ENCODE data around the gene ADAMTS17.

Gene ADAMTS17

GRCh38 chr15:99994849-99995248, 346.9 kb downstream of the ADAMTS17 start:
- H3K27ac Mint-ChIP-seq = no peak overlapping the region
- no peaks in the 10 kb centered on the region for H3K36me3 Mint-ChIP-seq
- no peak for ATAC-seq
- no peaks in the 10 kb centered on the region for H3K4me1 Mint-ChIP-seq
- H3K9me3 Mint-ChIP-seq = no peaks in the 10 kb centered on the region
- no peak for DNase-seq (ENCODE audit: low spot score in 2 of 2)
- no peak overlapping the region for H3K4me3 Mint-ChIP-seq

DNA sequence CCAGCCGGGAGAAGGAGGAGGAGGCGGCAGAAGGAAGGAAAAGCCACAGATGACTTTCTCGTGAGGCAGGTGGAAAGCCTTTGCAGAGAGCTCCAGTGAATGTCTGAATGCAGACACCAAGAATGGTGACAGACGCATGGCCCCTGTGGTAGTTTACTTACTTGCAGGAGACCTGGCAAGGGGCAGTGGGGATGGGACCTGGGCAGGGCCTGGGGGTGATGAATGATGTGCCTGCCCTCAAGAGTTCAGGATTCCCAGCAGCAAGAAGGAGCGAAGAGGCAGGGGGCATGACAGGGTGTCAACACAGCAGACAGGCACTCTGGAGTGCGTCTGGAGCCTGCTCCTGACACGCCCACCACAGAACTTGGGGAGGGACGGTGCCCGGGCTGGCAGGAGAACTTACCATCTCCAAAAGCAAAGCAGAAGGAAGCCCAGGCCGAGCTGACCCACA, 348.1 kb downstream of the ADAMTS17 start:
- no peaks in the 10 kb centered on the region for H3K4me1 Mint-ChIP-seq
- no peaks in the 10 kb centered on the region for H3K36me3 Mint-ChIP-seq
- H3K27ac Mint-ChIP-seq = no peak overlapping the region
- ATAC-seq = no peak
- DNase-seq (ENCODE audit: low spot score in 2 of 2) = no peak
- no peak overlapping the region for H3K4me3 Mint-ChIP-seq
- H3K9me3 Mint-ChIP-seq = no peaks in the 10 kb centered on the region

GRCh38 chr15:99993262-99993661, 348.5 kb downstream of the ADAMTS17 start:
- no peak overlapping the region for H3K27ac Mint-ChIP-seq
- H3K36me3 Mint-ChIP-seq = no peaks in the 10 kb centered on the region
- ATAC-seq = no peak
- H3K4me3 Mint-ChIP-seq = no peak overlapping the region
- H3K4me1 Mint-ChIP-seq = no peaks in the 10 kb centered on the region
- H3K9me3 Mint-ChIP-seq = peaks cover under 1% of the 10 kb centered on the region
- DNase-seq (ENCODE audit: low spot score in 2 of 2) = no peak

GRCh38 chr15:99992611-99993231, 349.1 kb downstream of the ADAMTS17 start:
- no peak overlapping the region for H3K27ac Mint-ChIP-seq
- no peaks in the 10 kb centered on the region for H3K36me3 Mint-ChIP-seq
- peaks cover 2% of the 10 kb centered on the region for H3K9me3 Mint-ChIP-seq
- H3K4me1 Mint-ChIP-seq = no peaks in the 10 kb centered on the region
- no peak for ATAC-seq
- no peak overlapping the region for H3K4me3 Mint-ChIP-seq
- DNase-seq (ENCODE audit: low spot score in 2 of 2) = no peak

DNA sequence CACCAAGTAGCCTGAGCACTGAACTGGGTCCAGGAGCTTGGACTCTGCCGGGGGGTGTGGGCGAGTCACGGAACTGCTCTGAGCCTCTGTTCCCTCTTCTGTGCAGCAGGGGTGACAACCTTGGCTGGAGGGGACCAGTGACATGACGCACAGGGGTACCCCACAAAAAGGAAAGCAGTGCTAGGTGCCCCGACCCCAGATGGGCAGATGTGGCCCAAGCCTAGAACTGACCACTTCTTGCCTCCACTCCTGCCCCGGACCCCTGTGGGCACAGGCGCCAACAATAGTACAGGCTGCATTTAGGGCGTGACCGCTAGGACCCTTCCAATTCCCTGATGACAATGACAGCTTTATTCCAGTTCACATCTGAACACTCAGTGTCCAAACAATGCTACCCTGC, 352.7 kb downstream of the ADAMTS17 start:
- Mint-ChIP-seq H3K27ac (no peak overlapping the region), H3K36me3 (no peaks in the 10 kb centered on the region), H3K4me3 (no peak overlapping the region), H3K4me1 (no peaks in the 10 kb centered on the region), H3K9me3 (peaks cover 2% of the 10 kb centered on the region)
- ATAC-seq (no peak), DNase-seq (ENCODE audit: low spot score in 2 of 2) (no peak)

GRCh38 chr15:99987701-99988100, 354.1 kb downstream of the ADAMTS17 start:
- peaks cover 2% of the 10 kb centered on the region for H3K9me3 Mint-ChIP-seq

DNA sequence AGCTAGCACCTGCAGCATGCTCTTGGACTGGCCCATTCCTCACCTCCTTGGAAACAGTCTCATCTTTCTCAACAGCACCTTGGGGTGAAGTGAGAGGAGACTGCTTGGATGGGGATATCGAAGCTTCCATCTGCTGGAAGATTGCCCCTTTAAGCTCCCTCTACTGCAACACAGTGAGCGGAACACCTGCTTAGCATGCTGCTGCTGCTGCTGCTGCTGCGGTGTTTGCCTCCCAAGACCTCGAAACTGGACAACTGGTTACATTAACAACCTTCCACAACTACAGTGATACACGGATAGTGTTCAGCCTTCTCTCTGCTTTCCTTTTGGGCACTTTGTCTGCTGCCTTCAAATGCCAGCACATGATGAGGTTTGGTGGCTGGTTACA, 354.7 kb downstream of the ADAMTS17 start:
- Mint-ChIP-seq H3K4me3 (no peak overlapping the region), H3K4me1 (no peaks in the 10 kb centered on the region), H3K36me3 (no peaks in the 10 kb centered on the region), H3K9me3 (peaks cover 2% of the 10 kb centered on the region), H3K27ac (no peak overlapping the region)
- ATAC-seq (no peak), DNase-seq (ENCODE audit: low spot score in 2 of 2) (no peak)

More at GRCh38 chr15:99987701-99988100, 354.1 kb downstream of the ADAMTS17 start:
- no peak for DNase-seq (ENCODE audit: low spot score in 2 of 2)
- no peak for ATAC-seq
- Mint-ChIP-seq H3K36me3 (no peaks in the 10 kb centered on the region), H3K4me3 (no peak overlapping the region), H3K27ac (no peak overlapping the region), H3K4me1 (no peaks in the 10 kb centered on the region)

DNA sequence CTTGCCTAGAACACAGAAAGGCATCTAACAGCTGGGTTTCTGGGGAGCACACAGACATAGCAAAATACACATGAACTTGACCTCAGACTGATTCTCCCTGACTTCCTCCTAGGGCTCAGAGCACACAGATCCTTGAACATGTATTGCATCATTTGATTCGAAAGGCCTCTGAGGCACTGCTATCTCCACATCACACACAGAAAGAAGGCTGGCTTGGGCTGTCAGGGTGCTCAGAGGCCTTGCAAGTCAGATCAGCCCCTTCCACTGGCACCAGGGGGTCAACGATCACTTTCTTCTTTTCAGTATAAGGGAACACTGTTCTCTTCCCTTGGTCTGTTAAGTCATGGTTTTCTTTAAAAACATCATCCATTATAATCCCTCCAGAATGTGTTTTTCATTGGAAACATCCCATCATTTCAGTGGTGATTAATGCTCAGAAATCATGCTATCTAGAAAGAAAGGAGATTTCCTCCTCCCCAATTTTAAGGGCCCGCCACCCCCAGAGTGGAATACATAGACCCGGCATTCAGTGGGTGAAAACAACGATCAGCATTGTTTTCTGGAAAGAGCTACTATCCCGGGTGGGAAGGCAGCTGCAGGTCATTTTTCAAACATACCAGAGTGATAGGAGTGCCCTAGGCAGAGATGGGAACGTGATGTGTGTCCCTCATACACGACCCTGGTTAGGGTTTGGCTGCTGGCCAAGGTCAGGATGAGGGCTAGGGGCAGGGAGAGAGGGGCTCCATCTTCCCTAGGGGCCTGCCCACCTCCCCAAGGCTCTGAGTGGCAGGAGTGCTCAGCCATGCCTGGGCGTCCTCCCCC, 355.3 kb downstream of the ADAMTS17 start:
- Mint-ChIP-seq H3K9me3 (peaks cover 2% of the 10 kb centered on the region), H3K4me3 (no peak overlapping the region), H3K27ac (no peak overlapping the region), H3K36me3 (no peaks in the 10 kb centered on the region), H3K4me1 (no peaks in the 10 kb centered on the region)
- DNase-seq (ENCODE audit: low spot score in 2 of 2) (no peak), ATAC-seq (no peak)

DNA sequence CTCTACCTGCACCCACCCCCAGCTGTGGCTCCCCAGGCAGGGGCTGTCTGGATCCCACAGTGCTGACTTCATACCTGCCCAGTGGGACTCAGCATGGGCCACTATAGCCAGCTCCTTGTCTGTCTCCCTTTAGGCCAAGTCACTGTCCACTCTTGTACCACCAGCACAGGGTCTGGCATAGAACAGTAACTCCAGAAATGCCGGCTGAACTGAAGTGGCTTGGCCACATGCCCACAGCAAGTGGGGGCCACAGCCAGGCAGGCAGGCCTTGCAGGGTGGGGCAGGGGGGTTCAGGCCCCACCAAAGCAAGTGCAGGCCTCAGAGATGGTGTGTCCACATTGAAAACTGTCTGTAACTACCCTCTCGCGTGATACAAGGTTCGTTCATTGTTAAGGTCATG, 355.9 kb downstream of the ADAMTS17 start:
- no peaks in the 10 kb centered on the region for H3K4me1 Mint-ChIP-seq

DNA sequence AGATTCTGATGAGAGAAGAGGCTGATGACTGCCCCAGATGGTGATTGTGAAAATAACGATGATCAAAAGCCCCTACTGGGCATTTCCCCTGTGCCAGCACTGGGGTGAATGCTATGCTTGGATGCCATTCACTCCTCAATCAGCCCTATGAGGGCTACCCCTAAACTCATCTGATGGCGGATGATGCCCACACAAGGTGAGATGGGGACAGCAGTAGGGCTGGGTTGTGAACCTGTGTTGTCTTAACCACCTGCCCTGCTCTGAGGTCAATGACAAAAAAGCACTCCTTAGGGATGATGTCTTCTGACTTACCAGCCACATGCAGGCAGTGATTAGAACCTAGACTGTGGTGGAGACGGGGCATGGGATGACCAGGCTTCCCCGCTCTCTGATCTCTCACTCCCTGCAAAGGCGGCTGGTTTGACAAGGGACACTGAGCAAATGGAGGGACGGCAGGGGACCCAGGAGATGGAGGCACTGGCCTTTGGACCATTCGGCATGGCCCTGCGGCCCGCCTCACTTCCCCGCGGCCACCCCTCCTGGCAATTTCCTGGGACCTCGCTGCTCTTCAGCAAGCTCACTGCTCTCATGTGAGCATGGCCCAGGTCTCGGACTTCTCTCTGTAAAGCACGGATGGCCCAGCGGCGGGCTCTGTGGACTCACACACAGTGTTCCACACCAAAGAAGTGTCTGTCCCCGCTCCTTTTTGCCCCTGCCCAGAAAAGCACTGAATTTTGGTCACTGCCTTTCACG, 357.1 kb downstream of the ADAMTS17 start:
- H3K27ac Mint-ChIP-seq = no peak overlapping the region
- no peaks in the 10 kb centered on the region for H3K36me3 Mint-ChIP-seq
- H3K4me3 Mint-ChIP-seq = no peak overlapping the region

More for the DNA sequence above, 355.9 kb downstream of the ADAMTS17 start:
- Mint-ChIP-seq H3K36me3 (no peaks in the 10 kb centered on the region), H3K27ac (no peak overlapping the region), H3K9me3 (peaks cover 2% of the 10 kb centered on the region), H3K4me3 (no peak overlapping the region)
- no peak for ATAC-seq
- DNase-seq (ENCODE audit: low spot score in 2 of 2) = no peak

DNA sequence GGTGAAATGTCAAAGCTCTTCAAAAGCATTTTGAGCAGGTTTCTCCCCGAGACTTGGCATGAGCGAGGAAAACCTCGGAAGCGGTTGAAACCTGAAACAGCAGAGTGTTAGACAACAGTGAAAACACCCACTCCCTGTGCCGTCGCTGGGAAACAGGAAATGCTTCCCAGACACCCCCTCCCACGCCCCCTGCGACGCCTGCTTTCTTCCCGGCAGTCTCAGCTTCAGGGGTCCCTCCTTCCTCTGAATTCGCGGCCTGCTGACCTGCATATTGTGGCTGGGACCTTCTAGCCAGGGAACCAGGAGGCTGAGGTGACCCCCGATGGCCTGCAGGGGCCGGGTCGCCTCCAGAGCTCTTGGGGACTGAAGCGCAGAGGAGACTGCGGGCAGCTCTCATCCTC, 357.9 kb downstream of the ADAMTS17 start:
- no peak for ATAC-seq
- H3K27ac Mint-ChIP-seq = no peak overlapping the region
- no peaks in the 10 kb centered on the region for H3K4me1 Mint-ChIP-seq
- H3K36me3 Mint-ChIP-seq = no peaks in the 10 kb centered on the region
- no peak overlapping the region for H3K4me3 Mint-ChIP-seq
- peaks cover 2% of the 10 kb centered on the region for H3K9me3 Mint-ChIP-seq
- DNase-seq (ENCODE audit: low spot score in 2 of 2) = no peak

More for the DNA sequence above, 357.1 kb downstream of the ADAMTS17 start:
- Mint-ChIP-seq H3K4me1 (no peaks in the 10 kb centered on the region), H3K9me3 (peaks cover 2% of the 10 kb centered on the region)
- DNase-seq (ENCODE audit: low spot score in 2 of 2) (no peak), ATAC-seq (no peak)

GRCh38 chr15:99983171-99983885, 358.4 kb downstream of the ADAMTS17 start:
- ATAC-seq = no peak

DNA sequence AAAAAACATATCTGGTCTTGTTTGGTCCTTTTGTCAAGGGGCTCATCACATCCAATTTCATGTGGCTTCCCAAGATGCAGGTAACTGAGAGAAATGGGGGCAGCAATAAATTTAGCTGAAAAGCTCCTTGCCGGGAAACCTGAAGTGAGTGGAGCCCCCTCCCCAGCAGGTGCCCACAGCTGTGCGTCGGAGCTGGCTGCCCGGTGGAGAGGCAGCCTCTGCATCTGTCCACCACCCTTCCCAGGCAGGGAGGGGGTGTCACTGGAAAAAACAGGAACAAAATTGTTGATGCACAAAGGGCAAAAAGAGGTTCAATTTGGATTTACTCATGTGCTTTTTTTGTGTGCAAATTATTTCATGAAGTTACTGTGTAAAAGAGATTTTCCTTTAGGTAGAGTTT, 359.1 kb downstream of the ADAMTS17 start:
- Mint-ChIP-seq H3K4me3 (no peak overlapping the region), H3K4me1 (no peaks in the 10 kb centered on the region), H3K36me3 (no peaks in the 10 kb centered on the region), H3K27ac (no peak overlapping the region), H3K9me3 (no peaks in the 10 kb centered on the region)
- ATAC-seq = no peak
- no peak for DNase-seq (ENCODE audit: low spot score in 2 of 2)

More at GRCh38 chr15:99983171-99983885, 358.4 kb downstream of the ADAMTS17 start:
- Mint-ChIP-seq H3K36me3 (no peaks in the 10 kb centered on the region), H3K4me1 (no peaks in the 10 kb centered on the region), H3K27ac (no peak overlapping the region), H3K9me3 (peaks cover 2% of the 10 kb centered on the region), H3K4me3 (no peak overlapping the region)
- no peak for DNase-seq (ENCODE audit: low spot score in 2 of 2)

GRCh38 chr15:99981839-99982658, 359.7 kb downstream of the ADAMTS17 start:
- H3K4me3 Mint-ChIP-seq = no peak overlapping the region
- H3K4me1 Mint-ChIP-seq = no peaks in the 10 kb centered on the region
- DNase-seq (ENCODE audit: low spot score in 2 of 2) (no peak), ATAC-seq (no peak)
- H3K36me3 Mint-ChIP-seq = no peaks in the 10 kb centered on the region
- H3K27ac Mint-ChIP-seq = no peak overlapping the region
- H3K9me3 Mint-ChIP-seq = no peaks in the 10 kb centered on the region

All from stimulated activated effector memory CD8-positive, alpha-beta T cell treated with anti-CD3 and anti-CD28 coated beads, Interleukin-12 subunit alpha, Interleukin-12 subunit beta, amount 100 ng/mL, for 72 hours (primary cell).